SJSA1 (cell line): ENCODE data around the gene GALNT10. TPM values are rescaled to one million over a fixed set of nuclear protein-coding genes. Genes with fewer than 3 reads are reported as not detected.
A peak's percentile ranks its signal among the peaks of the same experiment; 100 is the strongest.
"Not testable (repeated sequence)": the region's sequence is repeated elsewhere in the genome, so short reads cannot be mapped to it uniquely, and the experiment has no call there.

ENCODE experiments used
- DNase-seq, 2 experiments: peaks; one replicate each; pipeline ENCODE4 v3.0.0-alpha.2; 2015 to 2020; ENCODE audit warnings: low spot score in 2 of 2, low read depth in 1 of 2
- H3K27ac ChIP-seq: fragments of 250-450 bp; sonication (Bioruptor Pico); 2 replicates; pipeline ENCODE4 v1.5.1; 2020; ENCODE audit warnings: mild to moderate bottlenecking, moderate library complexity
- H3K27me3 ChIP-seq: fragments of 250-450 bp; sonication (Bioruptor Pico); replicated peaks from 2 replicates; pipeline ENCODE4 v1.5.1; 2020; ENCODE audit warnings: mild to moderate bottlenecking, moderate library complexity
- H3K36me3 ChIP-seq: fragments of 250-450 bp; sonication (Bioruptor Pico); 2 replicates; pipeline ENCODE4 v1.5.1; 2020; ENCODE audit warnings: mild to moderate bottlenecking
- H3K4me1 ChIP-seq: fragments of 250-450 bp; sonication (Bioruptor Pico); replicated peaks from 2 replicates; pipeline ENCODE4 v1.6.1; 2021; ENCODE audit warnings: mild to moderate bottlenecking
- H3K4me3 ChIP-seq: fragments of 250-450 bp; sonication (Bioruptor Pico); 2 replicates; pipeline ENCODE4 v1.5.1; 2020; ENCODE audit warnings: mild to moderate bottlenecking
- H3K9me3 ChIP-seq: fragments of 250-450 bp; sonication (Bioruptor Pico); replicated peaks from 2 replicates; pipeline ENCODE4 v1.5.1; 2020; ENCODE audit warnings: mild to moderate bottlenecking
- total RNA-seq: library from RNA; depleted of rRNA; stranded (reverse); fragments of >200 nt; shearing (Covaris generic); gene quantifications from 2 replicates; pipeline ENCODE4 v1.2.3, GENCODE V29; 2014; rRNA removed

The GALNT10 gene, protein sequence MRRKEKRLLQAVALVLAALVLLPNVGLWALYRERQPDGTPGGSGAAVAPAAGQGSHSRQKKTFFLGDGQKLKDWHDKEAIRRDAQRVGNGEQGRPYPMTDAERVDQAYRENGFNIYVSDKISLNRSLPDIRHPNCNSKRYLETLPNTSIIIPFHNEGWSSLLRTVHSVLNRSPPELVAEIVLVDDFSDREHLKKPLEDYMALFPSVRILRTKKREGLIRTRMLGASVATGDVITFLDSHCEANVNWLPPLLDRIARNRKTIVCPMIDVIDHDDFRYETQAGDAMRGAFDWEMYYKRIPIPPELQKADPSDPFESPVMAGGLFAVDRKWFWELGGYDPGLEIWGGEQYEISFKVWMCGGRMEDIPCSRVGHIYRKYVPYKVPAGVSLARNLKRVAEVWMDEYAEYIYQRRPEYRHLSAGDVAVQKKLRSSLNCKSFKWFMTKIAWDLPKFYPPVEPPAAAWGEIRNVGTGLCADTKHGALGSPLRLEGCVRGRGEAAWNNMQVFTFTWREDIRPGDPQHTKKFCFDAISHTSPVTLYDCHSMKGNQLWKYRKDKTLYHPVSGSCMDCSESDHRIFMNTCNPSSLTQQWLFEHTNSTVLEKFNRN
- total RNA-seq = 41.6 and 61.9 TPM in 2 replicates

DNA sequence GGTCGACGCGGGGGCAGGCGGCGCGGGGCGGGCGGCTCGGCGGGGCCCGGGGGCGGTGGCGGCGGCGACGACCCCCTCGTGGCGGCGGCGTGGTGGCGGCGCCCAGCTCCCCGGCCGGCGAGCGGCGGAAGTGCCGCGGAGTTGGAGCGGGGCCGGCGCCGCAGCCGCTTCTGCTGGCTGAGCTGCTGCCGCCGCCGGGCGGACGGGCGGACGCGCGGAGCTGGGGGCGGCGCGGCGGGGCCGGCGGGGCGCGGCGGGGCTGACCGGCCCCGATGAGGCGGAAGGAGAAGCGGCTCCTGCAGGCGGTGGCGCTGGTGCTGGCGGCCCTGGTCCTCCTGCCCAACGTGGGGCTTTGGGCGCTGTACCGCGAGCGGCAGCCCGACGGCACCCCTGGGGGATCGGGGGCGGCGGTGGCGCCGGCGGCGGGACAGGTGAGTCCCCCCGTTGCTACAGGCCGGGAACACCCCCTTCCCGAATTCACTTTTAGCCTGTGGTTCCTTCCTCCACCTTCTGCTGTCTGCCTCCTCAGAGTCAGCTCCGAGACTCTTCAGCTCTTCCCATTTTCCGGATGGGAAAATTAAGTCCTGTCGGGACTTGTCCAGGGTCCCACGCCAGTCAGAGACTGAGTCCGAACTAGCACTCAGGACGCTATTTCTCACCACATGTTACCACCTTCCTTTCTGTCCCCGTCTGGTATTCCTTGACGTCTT, at the start of gene GALNT10:
GALNT10 (plus strand) TSS at position 139 of the 710 bp plus-strand sequence; CDS start at position 273, 134 bp downstream.
- Histone ChIP-seq H3K27ac (peak within 1 kb of the TSS; percentile 86), H3K4me3 (peak within 1 kb of the TSS; percentile 86), H3K4me1 (peaks cover 39% of the 10 kb centered on the region), H3K9me3 (peaks cover 4% of the 10 kb centered on the region; the same call in 1 of the 2 replicates), H3K27me3 (no peaks in the 10 kb centered on the region), H3K36me3 (peaks cover 29% of the 10 kb centered on the region)
- DNase-seq = peak; percentile 46 to 69

DNA sequence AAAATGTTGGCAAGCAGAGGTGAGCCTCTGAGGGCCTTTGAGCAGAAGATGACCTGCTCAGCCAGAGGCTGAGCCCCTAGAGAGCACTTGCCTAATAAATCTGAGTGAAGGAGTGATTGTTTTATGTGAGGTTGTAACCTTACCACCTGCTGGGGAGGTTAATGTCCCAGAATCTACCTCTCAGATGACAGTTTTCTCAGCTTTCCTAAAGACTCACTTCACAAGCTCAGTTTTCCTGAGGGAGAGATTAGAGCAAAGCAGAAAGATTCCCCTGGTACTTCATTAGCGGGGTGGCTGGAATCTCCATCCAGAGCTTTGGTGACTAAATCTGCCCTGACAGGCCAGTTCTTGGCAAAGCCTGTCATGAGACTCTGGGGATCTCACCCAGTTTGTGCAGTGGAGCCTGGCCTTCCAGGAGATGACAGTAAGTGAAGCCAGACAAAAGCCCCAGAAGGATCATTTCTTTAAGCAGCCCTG, 48.8 kb upstream of the GALNT10 start:
- Histone ChIP-seq H3K27me3 (no peaks in the 10 kb centered on the region), H3K27ac (no peak overlapping the region), H3K36me3 (no peaks in the 10 kb centered on the region), H3K9me3 (no peaks in the 10 kb centered on the region), H3K4me1 (peaks cover 32% of the 10 kb centered on the region), H3K4me3 (no peak overlapping the region)
- DNase-seq = no peak

DNA sequence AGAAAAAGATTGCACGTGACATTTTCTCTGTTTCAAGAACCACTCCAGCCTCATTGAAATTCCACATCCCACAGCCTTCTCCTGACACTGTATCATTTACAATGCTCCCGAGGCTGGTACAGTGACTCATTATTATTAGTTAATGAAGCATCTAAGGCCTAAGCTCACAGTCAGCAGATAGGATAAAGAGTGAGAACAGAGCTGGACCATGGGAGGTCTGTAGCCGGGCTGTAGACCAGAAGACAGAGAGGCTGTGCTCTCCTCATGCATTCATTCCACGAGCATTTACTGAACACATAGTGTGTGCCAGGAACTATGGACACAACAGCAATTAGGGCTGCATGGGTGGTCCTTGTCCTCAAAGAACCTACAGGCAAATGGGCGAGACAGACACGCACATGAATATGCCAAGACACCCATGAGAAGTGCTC, 47.3 kb upstream of the GALNT10 start:
- Histone ChIP-seq H3K4me1 (peaks cover 32% of the 10 kb centered on the region), H3K36me3 (no peaks in the 10 kb centered on the region)
- peak; percentile 91 for DNase-seq

DNA sequence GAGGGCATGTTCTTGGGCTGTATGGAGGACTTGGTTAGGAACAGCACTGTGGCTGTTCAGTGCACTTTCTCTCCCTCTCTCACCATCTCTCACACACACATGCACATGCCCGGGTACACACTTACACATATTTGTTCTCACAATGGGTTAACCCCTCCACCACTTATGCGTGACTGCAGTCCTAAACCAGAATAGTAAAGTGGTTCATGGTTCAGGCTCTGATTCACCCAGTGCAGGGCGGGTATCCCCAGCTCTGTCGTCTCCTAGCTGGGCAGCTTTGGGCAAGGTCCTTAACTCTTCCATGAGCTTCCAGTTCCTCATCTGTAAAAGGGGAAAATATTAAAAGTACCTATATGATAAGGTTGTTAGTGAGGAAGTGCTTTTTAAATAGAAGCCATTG, 45.3 kb upstream of the GALNT10 start:
- Histone ChIP-seq H3K36me3 (no peaks in the 10 kb centered on the region), H3K4me3 (no peak overlapping the region), H3K27me3 (no peaks in the 10 kb centered on the region), H3K4me1 (peaks cover 24% of the 10 kb centered on the region), H3K9me3 (no peaks in the 10 kb centered on the region), H3K27ac (no peak overlapping the region)
- DNase-seq = no peak

More for the DNA sequence above, 47.3 kb upstream of the GALNT10 start:
- H3K27me3 ChIP-seq = no peaks in the 10 kb centered on the region
- peak overlapping the region; percentile 70 for H3K27ac ChIP-seq
- no peak overlapping the region for H3K4me3 ChIP-seq
- H3K9me3 ChIP-seq = no peaks in the 10 kb centered on the region

DNA sequence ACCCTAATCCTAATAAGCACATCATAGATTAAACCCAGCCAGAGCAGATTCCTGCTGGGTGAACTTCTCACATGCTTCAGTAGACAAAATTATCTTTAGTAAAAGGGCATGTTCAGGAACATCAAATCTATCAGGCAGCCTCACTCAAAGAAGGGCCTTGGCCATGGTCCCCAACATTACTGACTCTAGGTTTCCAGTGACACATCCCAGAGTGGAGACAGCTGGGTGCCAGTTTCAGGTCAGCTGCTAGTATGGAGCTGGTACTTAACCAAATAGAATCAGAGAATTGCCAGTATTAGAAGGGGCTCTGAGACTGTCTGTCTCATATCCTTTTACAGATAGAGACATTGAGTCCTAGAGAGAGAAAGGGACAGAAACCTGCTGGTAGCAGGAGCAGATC, 44.1 kb upstream of the GALNT10 start:
- DNase-seq = no peak
- no peaks in the 10 kb centered on the region for H3K36me3 ChIP-seq
- H3K27ac ChIP-seq = no peak overlapping the region
- H3K4me1 ChIP-seq = peaks cover 24% of the 10 kb centered on the region
- H3K4me3 ChIP-seq = no peak overlapping the region
- H3K9me3 ChIP-seq = no peaks in the 10 kb centered on the region
- H3K27me3 ChIP-seq = no peaks in the 10 kb centered on the region

DNA sequence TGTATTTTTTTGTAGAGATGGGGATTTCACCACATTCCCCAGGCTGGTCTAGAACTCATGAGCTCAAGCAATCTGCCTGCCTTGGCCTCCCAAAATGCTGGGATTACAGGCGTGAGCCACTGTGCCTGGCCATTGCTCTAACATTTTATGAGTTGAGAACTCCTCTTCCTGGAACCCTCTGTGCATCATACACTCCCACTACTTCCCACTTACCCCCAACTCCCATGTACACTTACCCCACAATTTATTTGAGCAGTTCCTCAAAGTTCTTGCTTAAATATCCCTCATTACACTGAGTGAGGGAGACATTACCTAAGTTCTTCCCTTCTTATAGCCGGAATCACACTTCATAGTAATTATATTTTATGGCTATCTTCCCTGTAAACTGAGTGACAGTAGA, 42.9 kb upstream of the GALNT10 start:
- no peak for DNase-seq
- Histone ChIP-seq H3K36me3 (no peaks in the 10 kb centered on the region), H3K27me3 (no peaks in the 10 kb centered on the region), H3K9me3 (no peaks in the 10 kb centered on the region), H3K4me3 (no peak overlapping the region), H3K4me1 (peaks cover 15% of the 10 kb centered on the region), H3K27ac (no peak overlapping the region)

DNA sequence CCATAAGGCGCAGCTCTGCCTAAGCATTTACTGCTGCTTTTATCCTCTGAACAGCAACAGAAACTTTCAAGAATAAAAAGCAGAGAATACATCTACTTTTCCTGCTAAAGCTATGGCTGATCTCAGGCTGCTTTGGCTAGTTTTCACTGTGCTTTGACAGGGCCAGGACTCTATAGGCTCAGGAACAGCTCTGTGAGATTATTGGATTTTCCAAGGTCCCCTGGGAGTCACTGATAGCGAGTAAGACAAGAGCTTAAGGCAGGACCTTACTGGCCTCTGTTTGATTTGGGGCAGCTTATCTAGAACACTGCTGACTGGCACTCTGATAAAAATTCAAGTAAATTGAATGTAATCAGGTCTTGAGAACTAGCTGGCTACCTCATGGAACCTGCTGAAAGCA, 40.1 kb upstream of the GALNT10 start:
- not testable (repeated sequence) for H3K27ac ChIP-seq, H3K4me1 ChIP-seq, H3K9me3 ChIP-seq, DNase-seq, H3K36me3 ChIP-seq, H3K4me3 ChIP-seq, H3K27me3 ChIP-seq

DNA sequence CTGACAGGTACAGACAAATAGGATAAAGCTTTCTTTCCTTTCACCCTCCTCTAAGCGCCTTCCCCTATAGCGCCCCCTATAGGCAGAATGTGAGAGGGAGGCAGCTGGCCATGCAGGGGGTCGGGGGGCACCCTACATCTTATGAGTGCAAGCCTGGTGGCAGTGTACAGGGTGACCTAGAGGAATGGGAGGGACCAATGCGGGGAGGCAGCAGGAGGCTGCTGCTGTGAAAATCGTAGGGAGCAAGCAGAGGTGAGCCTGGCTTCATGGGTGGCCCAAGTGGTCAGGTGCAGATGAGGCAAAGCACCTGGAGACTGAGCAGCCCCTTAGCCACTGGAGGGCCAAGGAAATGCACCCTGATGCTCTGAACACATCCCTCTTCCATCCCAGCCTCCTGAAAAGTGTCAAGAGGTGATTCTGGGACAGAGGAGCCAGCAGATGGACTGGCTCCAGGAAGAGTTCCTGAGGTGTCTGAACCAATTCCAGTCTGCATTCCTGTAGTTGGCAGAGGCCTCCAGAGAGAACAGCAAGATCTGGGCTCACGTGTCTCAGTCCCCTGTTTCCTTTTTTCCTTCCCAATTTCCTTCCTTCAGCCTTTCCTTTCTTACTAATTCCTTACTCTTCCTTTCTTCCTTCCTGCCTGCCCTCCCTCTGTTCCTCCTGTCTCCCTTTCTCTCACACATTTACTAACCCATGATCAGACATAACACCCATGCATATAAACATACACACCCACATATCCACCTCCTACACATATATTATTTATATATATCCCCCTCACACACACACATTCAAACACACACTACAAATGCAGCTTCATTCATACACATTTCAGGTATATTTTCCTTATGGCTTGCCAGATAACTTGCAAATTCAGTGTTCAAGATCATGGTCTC, 32.8 kb upstream of the GALNT10 start:
- no peak for DNase-seq
- H3K4me1 ChIP-seq = 0 out of 2 replicates have a peak, but pooled peaks cover 3% of the 10 kb centered on the region
- no peaks in the 10 kb centered on the region for H3K9me3 ChIP-seq
- no peak overlapping the region for H3K4me3 ChIP-seq
- no peak overlapping the region for H3K27ac ChIP-seq
- no peaks in the 10 kb centered on the region for H3K27me3 ChIP-seq
- no peaks in the 10 kb centered on the region for H3K36me3 ChIP-seq

DNA sequence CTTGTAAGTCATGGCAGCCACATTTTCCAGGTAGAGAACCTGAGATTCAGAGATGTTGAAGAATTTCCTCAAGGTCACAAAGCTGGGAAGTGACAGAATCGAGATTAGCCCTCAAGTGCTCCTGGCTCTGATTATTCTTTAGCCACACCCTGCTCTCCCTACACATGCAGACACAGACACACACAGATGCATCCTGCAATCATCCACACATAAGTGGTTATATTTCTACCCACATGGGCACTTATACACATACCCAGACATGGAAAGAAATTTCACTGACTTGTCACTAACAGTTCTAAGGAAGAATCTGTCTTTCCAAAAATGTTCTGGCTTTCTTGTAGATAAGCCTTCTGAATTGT, 32.2 kb upstream of the GALNT10 start:
- Histone ChIP-seq H3K9me3 (no peaks in the 10 kb centered on the region), H3K36me3 (no peaks in the 10 kb centered on the region), H3K27ac (no peak overlapping the region), H3K4me1 (0 out of 2 replicates have a peak, but pooled peaks cover 3% of the 10 kb centered on the region), H3K27me3 (no peaks in the 10 kb centered on the region), H3K4me3 (no peak overlapping the region)
- DNase-seq = no peak

DNA sequence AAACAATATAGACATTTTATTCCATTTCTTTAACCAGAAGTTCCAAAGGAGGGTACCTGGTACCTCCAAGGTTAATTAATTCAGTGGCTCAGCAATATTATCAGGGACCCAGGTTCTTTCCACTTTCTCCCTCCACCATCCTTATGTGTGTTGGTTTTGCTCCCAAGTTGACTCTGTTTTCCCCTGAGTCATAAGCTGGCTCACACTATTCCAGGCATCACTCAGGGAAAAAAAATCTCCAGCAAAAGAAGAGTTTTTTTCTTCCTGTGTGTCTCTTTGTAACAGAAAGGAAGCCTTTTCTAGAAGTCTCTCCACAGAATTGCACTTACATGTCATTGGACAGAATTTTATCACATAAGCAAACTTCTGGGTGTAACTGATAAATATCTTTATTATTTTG, 31.2 kb upstream of the GALNT10 start:
- H3K4me1 ChIP-seq = 0 out of 2 replicates have a peak, but pooled peaks cover 3% of the 10 kb centered on the region
- no peaks in the 10 kb centered on the region for H3K36me3 ChIP-seq
- H3K9me3 ChIP-seq = no peaks in the 10 kb centered on the region
- no peak overlapping the region for H3K27ac ChIP-seq
- H3K27me3 ChIP-seq = no peaks in the 10 kb centered on the region
- DNase-seq = no peak
- H3K4me3 ChIP-seq = no peak overlapping the region

DNA sequence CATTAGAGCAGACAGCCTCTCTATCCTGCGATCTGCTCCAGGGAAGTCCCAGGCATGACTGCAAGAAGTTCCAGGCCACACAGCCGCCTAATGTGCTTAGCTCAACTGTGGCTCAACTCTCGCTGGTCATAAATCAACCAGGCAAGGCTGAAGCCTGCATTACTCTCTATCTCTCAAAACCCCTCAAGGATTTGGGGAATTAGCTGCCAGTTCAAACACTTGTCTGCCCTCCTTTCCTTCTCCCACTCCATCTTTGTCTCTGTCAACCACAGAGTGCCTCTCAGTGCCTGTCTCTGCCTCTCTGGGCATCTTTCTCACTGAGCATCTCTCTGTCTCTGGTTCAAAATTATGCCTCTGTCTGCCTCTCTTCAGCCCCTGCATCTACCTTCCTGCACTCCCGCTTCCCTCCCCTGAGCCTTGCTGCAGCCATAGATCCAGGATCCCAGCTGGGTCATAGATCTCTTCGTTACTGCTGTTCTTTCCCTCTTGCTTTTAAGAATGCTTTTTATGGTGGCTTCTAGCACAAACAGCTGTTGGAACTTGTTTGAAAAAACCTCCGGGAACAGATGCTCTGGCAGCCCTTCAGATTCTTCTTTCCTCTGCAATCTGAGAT, 27.9 kb upstream of the GALNT10 start:
- Histone ChIP-seq H3K27ac (no peak overlapping the region), H3K9me3 (no peaks in the 10 kb centered on the region), H3K27me3 (peaks cover 3% of the 10 kb centered on the region; the same call in 1 of the 2 replicates), H3K4me1 (0 out of 2 replicates have a peak, but pooled peaks cover 3% of the 10 kb centered on the region), H3K4me3 (no peak overlapping the region), H3K36me3 (no peaks in the 10 kb centered on the region)
- no peak for DNase-seq

DNA sequence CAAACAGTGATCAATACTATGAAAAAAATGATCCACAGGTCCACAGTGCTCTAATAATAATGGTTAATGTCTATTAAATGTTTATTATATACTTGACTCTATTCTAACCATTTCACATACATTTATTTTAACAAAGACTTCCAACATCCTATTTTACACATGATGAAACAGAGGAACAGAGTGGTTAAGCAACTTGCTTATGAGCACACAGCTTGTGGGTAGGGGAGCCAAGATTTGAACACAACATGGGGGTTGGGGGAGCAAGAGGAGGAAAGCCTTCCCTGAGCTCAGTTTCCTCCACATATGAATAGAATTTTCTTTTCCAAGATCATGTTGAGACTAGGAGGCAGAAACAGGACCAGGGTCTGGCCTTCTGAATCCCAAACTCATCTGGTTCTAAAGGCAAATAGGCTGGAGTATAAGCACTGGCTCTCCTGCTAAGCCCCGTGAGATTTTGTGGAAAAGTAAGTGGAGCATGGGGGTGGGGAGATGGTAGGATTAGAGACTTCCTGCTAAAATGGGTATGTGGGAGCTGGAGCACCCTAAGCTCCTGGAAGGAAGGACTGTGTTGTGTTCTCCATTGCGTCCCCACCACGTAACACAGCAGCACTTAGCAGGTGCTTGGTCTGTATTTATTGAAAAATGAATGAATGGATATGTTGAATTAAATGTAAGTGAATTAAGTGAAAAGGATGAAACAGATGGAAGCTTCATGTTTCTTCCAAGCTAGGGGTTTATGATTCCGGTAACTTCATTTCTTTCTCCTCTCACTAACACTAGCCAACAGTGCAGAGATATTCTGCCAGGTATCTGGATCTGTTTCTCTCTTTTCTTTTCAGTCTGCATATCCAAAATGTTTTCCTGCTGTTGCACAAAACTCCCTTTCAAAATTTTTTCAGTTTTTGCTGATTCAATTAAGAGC, 26.9 kb upstream of the GALNT10 start:
- peaks cover 3% of the 10 kb centered on the region; the same call in 1 of the 2 replicates for H3K27me3 ChIP-seq
- H3K36me3 ChIP-seq = no peaks in the 10 kb centered on the region
- H3K9me3 ChIP-seq = no peaks in the 10 kb centered on the region
- H3K27ac ChIP-seq = no peak overlapping the region
- DNase-seq = no peak
- 0 out of 2 replicates have a peak, but pooled peaks cover 3% of the 10 kb centered on the region for H3K4me1 ChIP-seq
- no peak overlapping the region for H3K4me3 ChIP-seq
